ENCODE data around the gene NTN1. TPM values are rescaled to one million over a fixed set of nuclear protein-coding genes. Genes with fewer than 3 reads are reported as not detected.

The NTN1 gene
- total RNA-seq, 1 donor from 2014 or later, result 4.7 TPM

GRCh38 chr17:9022573-9023391 is 1.5 kb downstream of the NTN1 start:
- no peak for TF ChIP-seq CTCF (IDR thresholded peaks at IDR 0.05)
- H3K4me1 ChIP-seq, result peaks cover 25% of the 10 kb centered on the region
- intact Hi-C loops (cut with DNase I), result no loop called here

GRCh38 chr17:9023392-9024218 is 2.3 kb downstream of the NTN1 start:
- H3K9me3 ChIP-seq, result no peaks in the 10 kb centered on the region
- peak overlapping the region; percentile 63 to 67 for H3K4me3 ChIP-seq
- H3K4me1 ChIP-seq, result peaks cover 25% of the 10 kb centered on the region
- H3K36me3 ChIP-seq, result no peaks in the 10 kb centered on the region
- H3K27ac ChIP-seq, result peak overlapping the region; percentile 20
- intact Hi-C loops (cut with DNase I), result no loop called here
- no peaks in the 10 kb centered on the region for H3K27me3 ChIP-seq
- TF ChIP-seq CTCF (IDR thresholded peaks at IDR 0.05) (no peak), POLR2AphosphoS5 (IDR thresholded peaks at IDR 0.05; ENCODE audit: insufficient read depth in 1 of 2, low read depth in 1 of 2) (no peak), POLR2A (IDR thresholded peaks at IDR 0.05) (no peak)
- peak in 1 of 2 donors; percentile 20 for DNase-seq (ENCODE audit: extremely low spot score in 2 of 2)

More at GRCh38 chr17:9022573-9023391, 1.5 kb downstream of the NTN1 start:
- peak in 1 of 2 donors; percentile 67 for DNase-seq (ENCODE audit: extremely low spot score in 2 of 2)
- H3K27me3 ChIP-seq, result no peaks in the 10 kb centered on the region
- no peaks in the 10 kb centered on the region for H3K36me3 ChIP-seq
- peak overlapping the region; percentile 92 for H3K27ac ChIP-seq
- no peaks in the 10 kb centered on the region for H3K9me3 ChIP-seq
- H3K4me3 ChIP-seq, result peak overlapping the region; percentile 63 to 67

- intact Hi-C loops (cut with DNase I), result no loop called here
Observed at GRCh38 chr17:9024497-9024896, 3.2 kb downstream of the NTN1 start.

GRCh38 chr17:9026741-9027140 is 5.4 kb downstream of the NTN1 start:
- Histone ChIP-seq H3K36me3 (no peaks in the 10 kb centered on the region), H3K4me3 (no peak overlapping the region), H3K9me3 (no peaks in the 10 kb centered on the region), H3K4me1 (peaks cover 23% of the 10 kb centered on the region), H3K27ac (no peak overlapping the region), H3K27me3 (no peaks in the 10 kb centered on the region)
- TF ChIP-seq POLR2A (IDR thresholded peaks at IDR 0.05), result no peak
- no peak for TF ChIP-seq CTCF (IDR thresholded peaks at IDR 0.05)
- TF ChIP-seq POLR2AphosphoS5 (IDR thresholded peaks at IDR 0.05; ENCODE audit: insufficient read depth in 1 of 2, low read depth in 1 of 2), result no peak
- intact Hi-C loops (cut with DNase I), result no loop called here
- peak in 1 of 2 donors; percentile 40 for DNase-seq (ENCODE audit: extremely low spot score in 2 of 2)

More at GRCh38 chr17:9024497-9024896, 3.2 kb downstream of the NTN1 start:
- no peak overlapping the region for H3K27ac ChIP-seq
- no peak for TF ChIP-seq POLR2A (IDR thresholded peaks at IDR 0.05)
- TF ChIP-seq POLR2AphosphoS5 (IDR thresholded peaks at IDR 0.05; ENCODE audit: insufficient read depth in 1 of 2, low read depth in 1 of 2), result peak in 1 of 2 donors; percentile 21
- TF ChIP-seq CTCF (IDR thresholded peaks at IDR 0.05), result no peak
- no peaks in the 10 kb centered on the region for H3K36me3 ChIP-seq
- no peaks in the 10 kb centered on the region for H3K9me3 ChIP-seq
- peak in 1 of 2 donors; percentile 52 for DNase-seq (ENCODE audit: extremely low spot score in 2 of 2)
- H3K27me3 ChIP-seq, result no peaks in the 10 kb centered on the region
- H3K4me3 ChIP-seq, result no peak overlapping the region
- peaks cover 30% of the 10 kb centered on the region for H3K4me1 ChIP-seq
